Kidney glomerular epithelial cell (primary cell): ENCODE measurements around the gene PARP8.
A peak's percentile ranks its signal among the peaks of the same experiment; 100 is the strongest.
"Not testable (repeated sequence)": the region's sequence is repeated elsewhere in the genome, so short reads cannot be mapped to it uniquely, and the experiment has no call there.

Experiments used
- DNase-seq: peaks from one replicate; lab custom pipeline; 2025; lab: John Stamatoyannopoulos, UW

Gene PARP8

GRCh38 chr5:50666261-50667022, at the start of gene PARP8:
PARP8 (plus strand) TSS chr5:50666637; CDS start chr5:50667096, 459 bp downstream.
- DNase-seq, result peak; percentile 16

- no peak for DNase-seq
Measured at GRCh38 chr5:50623666-50624065, 42.8 kb upstream of the PARP8 start.

- not testable (repeated sequence) for DNase-seq
Measured at GRCh38 chr5:50634866-50635265, 31.6 kb upstream of the PARP8 start.

- not testable (repeated sequence) for DNase-seq
Measured at GRCh38 chr5:50637576-50637975, 28.9 kb upstream of the PARP8 start.

- DNase-seq, result no peak
Measured at GRCh38 chr5:50646591-50646990, 19.8 kb upstream of the PARP8 start.

GRCh38 chr5:50647726-50648125, 18.7 kb upstream of the PARP8 start:
- DNase-seq, result no peak

GRCh38 chr5:50653946-50654345, 12.5 kb upstream of the PARP8 start:
- no peak for DNase-seq

GRCh38 chr5:50655067-50655809, 11.2 kb upstream of the PARP8 start:
- no peak for DNase-seq

- DNase-seq, result no peak
Measured at GRCh38 chr5:50655810-50656205, 10.6 kb upstream of the PARP8 start.

GRCh38 chr5:50657044-50657443, 9.4 kb upstream of the PARP8 start:
- no peak for DNase-seq

GRCh38 chr5:50658246-50658645, 8.2 kb upstream of the PARP8 start:
- no peak for DNase-seq

- DNase-seq, result no peak
Measured at GRCh38 chr5:50663636-50664035, 2.8 kb upstream of the PARP8 start.

- DNase-seq, result no peak
Measured at GRCh38 chr5:50665091-50665490, 1.3 kb upstream of the PARP8 start.

GRCh38 chr5:50665761-50666202, 655 bp upstream of the PARP8 start:
- DNase-seq, result not testable (repeated sequence)

- no peak for DNase-seq
Measured at GRCh38 chr5:50667023-50667652, 701 bp downstream of the PARP8 start.

- peak; percentile 66 for DNase-seq
Measured at GRCh38 chr5:50667653-50668595, 1.5 kb downstream of the PARP8 start.

- not testable (repeated sequence) for DNase-seq
Measured at GRCh38 chr5:50668636-50669035, 2.2 kb downstream of the PARP8 start.

GRCh38 chr5:50672663-50673062, 6.2 kb downstream of the PARP8 start:
- no peak for DNase-seq

- not testable (repeated sequence) for DNase-seq
Measured at GRCh38 chr5:50673444-50673843, 7.0 kb downstream of the PARP8 start.

GRCh38 chr5:50675385-50675784, 8.9 kb downstream of the PARP8 start:
- DNase-seq, result no peak

- DNase-seq, result not testable (repeated sequence)
Measured at GRCh38 chr5:50679554-50679953, 13.1 kb downstream of the PARP8 start.

- no peak for DNase-seq
Measured at GRCh38 chr5:50684721-50685120, 18.3 kb downstream of the PARP8 start.
